PC-9 (cell line): ENCODE measurements around the gene XIRP1. TPM values are rescaled to one million over a fixed set of nuclear protein-coding genes. Genes with fewer than 3 reads are reported as not detected.

Experiments used
- BruUV-seq: library from RNA; stranded (reverse); fragments of 400-500 nt; replicated peaks from 2 replicates; lab custom pipeline; 2021; lab: Mats Ljungman, UMichigan
- CTCF ChIA-PET: fragments of 300-600 bp; sonication (Branson Sonifier 250); formaldehyde crosslinking; loops from one replicate; lab custom pipeline; 2022; ENCODE audit warnings: antibody characterized with exemption; lab: Charles Lee
- POLR2A ChIA-PET: fragments of 300-600 bp; sonication (Branson Sonifier 250); formaldehyde crosslinking; loops from one replicate; lab custom pipeline; 2022; ENCODE audit warnings: antibody characterized with exemption; ENCODE audit not compliant: unreplicated experiment; lab: Charles Lee
- DNase-seq, 2 experiments: peaks; one replicate each; pipeline versions ENCODE4 v3.0.0 to v3.0.0-alpha.2; 2015 to 2022; ENCODE audit warnings: mixed read lengths in 1 of 2
- H2AFZ ChIP-seq: fragments of 200-600 bp; sonication (generic); 2 replicates; pipeline ENCODE4 v1.8.1; 2017; ENCODE audit warnings: antibody characterized with exemption
- H3F3A ChIP-seq: fragments of 200-600 bp; sonication (generic); 2 replicates; pipeline ENCODE4 v1.8.1; 2017; ENCODE audit warnings: antibody characterized with exemption, mild to moderate bottlenecking, low read depth; ENCODE audit not compliant: insufficient read depth
- H3K27ac ChIP-seq: fragments of 200-600 bp; sonication (generic); 2 replicates; pipeline ENCODE4 v1.6.1; 2016; ENCODE audit warnings: mixed run types
- H3K27me3 ChIP-seq: fragments of 200-600 bp; sonication (generic); 2 replicates; pipeline ENCODE4 v1.6.1; 2016; ENCODE audit warnings: low read depth, mixed run types; ENCODE audit not compliant: insufficient read depth
- H3K36me3 ChIP-seq: fragments of 200-600 bp; sonication (generic); 2 replicates; pipeline ENCODE4 v1.6.1; 2016; ENCODE audit warnings: low read depth, mixed run types
- H3K4me1 ChIP-seq: fragments of 200-600 bp; sonication (generic); replicated peaks from 2 replicates; pipeline ENCODE4 v1.6.1; 2016; ENCODE audit warnings: mixed run types; ENCODE audit not compliant: insufficient read depth
- H3K4me2 ChIP-seq: fragments of 200-600 bp; sonication (generic); 2 replicates; pipeline ENCODE4 v1.6.1; 2017; ENCODE audit warnings: mixed run types
- H3K4me3 ChIP-seq: fragments of 200-600 bp; sonication (generic); 2 replicates; pipeline ENCODE4 v1.6.1; 2016; ENCODE audit warnings: mixed run types
- H3K79me2 ChIP-seq: fragments of 200-600 bp; sonication (generic); 2 replicates; pipeline ENCODE4 v1.6.1; 2017; ENCODE audit warnings: low read depth, mixed run types
- H3K9me2 ChIP-seq: fragments of 200-600 bp; sonication (generic); 2 replicates; pipeline ENCODE4 v1.8.1; 2017; ENCODE audit warnings: mild to moderate bottlenecking; ENCODE audit not compliant: insufficient read depth
- H3K9me3 ChIP-seq: fragments of 200-600 bp; sonication (generic); 2 replicates; pipeline ENCODE4 v1.8.1; 2016; ENCODE audit warnings: low read depth; ENCODE audit not compliant: insufficient read depth
- H4K20me1 ChIP-seq: fragments of 200-600 bp; sonication (generic); 2 replicates; pipeline ENCODE4 v1.8.1; 2017; ENCODE audit not compliant: insufficient read depth
- EZH2 ChIP-seq: fragments of 200-600 bp; sonication (generic); IDR thresholded peaks from 2 replicates; pipeline ENCODE4 v1.8.0; 2017; ENCODE audit warnings: antibody characterized with exemption, low read depth
- intact Hi-C: fragments of 100-400 bp; cut with micrococcal nuclease; formaldehyde crosslinking; loops from one replicate; pipeline ENCODE4 v1.10.0; 2022; ENCODE audit not compliant: unreplicated experiment
- total RNA-seq: library from RNA; stranded (reverse); gene quantifications from 2 replicates; pipeline ENCODE4 v1.2.3, GENCODE V29; 2021
- TF ChIP-seq, protein P1 (sequence below): fragments of 200-600 bp; sonication (generic); conservative IDR thresholded peaks from 2 replicates; pipeline ENCODE4 v1.6.1; 2017; ENCODE audit warnings: mixed run types, antibody characterized with exemption, mild to moderate bottlenecking, moderate library complexity

XIRP1 gene
- total RNA-seq, 1 experiment from 2014 or later = not detected

DNA sequence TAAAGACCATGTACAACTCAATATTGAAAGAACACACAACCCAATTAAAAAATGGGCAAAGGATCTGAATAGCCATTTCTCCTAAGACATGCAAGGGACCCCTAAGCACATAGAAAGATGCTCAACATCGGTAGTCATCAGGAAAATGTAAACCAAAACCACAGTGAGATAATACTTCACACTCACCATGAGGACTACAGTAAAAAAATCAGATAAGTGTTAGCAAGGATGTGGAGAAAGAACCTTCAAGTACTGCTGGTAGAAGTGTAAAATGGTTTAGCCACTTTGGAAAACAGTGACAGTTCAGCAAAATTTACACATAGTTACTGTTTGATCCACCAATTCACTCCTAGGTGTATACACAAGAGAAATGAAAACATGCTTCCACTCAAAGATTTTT lies 30.1 kb upstream of the XIRP1 start:
- no peak for DNase-seq
- H3K4me2 ChIP-seq = no peak overlapping the region
- H3K27me3 ChIP-seq = peaks cover 17% of the 10 kb centered on the region
- no peaks in the 10 kb centered on the region for H4K20me1 ChIP-seq
- no peak overlapping the region for H3K27ac ChIP-seq
- H3K4me1 ChIP-seq = no peaks in the 10 kb centered on the region
- H3K36me3 ChIP-seq = no peaks in the 10 kb centered on the region
- ChIA-PET CTCF (no interaction called here), POLR2A (no interaction called here)
- H3K4me3 ChIP-seq = no peak overlapping the region
- no TSS peak for BruUV-seq
- H3K79me2 ChIP-seq = no peaks in the 10 kb centered on the region
- H3K9me3 ChIP-seq = no peaks in the 10 kb centered on the region
- H2AFZ ChIP-seq = no peak overlapping the region
- H3F3A ChIP-seq = no peaks in the 10 kb centered on the region
- intact Hi-C loops = no loop called here
- TF ChIP-seq, protein P1, sequence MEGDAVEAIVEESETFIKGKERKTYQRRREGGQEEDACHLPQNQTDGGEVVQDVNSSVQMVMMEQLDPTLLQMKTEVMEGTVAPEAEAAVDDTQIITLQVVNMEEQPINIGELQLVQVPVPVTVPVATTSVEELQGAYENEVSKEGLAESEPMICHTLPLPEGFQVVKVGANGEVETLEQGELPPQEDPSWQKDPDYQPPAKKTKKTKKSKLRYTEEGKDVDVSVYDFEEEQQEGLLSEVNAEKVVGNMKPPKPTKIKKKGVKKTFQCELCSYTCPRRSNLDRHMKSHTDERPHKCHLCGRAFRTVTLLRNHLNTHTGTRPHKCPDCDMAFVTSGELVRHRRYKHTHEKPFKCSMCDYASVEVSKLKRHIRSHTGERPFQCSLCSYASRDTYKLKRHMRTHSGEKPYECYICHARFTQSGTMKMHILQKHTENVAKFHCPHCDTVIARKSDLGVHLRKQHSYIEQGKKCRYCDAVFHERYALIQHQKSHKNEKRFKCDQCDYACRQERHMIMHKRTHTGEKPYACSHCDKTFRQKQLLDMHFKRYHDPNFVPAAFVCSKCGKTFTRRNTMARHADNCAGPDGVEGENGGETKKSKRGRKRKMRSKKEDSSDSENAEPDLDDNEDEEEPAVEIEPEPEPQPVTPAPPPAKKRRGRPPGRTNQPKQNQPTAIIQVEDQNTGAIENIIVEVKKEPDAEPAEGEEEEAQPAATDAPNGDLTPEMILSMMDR = no peak
- TF ChIP-seq EZH2 = no peak
- no peaks in the 10 kb centered on the region; the same call in 1 of the 2 replicates for H3K9me2 ChIP-seq

DNA sequence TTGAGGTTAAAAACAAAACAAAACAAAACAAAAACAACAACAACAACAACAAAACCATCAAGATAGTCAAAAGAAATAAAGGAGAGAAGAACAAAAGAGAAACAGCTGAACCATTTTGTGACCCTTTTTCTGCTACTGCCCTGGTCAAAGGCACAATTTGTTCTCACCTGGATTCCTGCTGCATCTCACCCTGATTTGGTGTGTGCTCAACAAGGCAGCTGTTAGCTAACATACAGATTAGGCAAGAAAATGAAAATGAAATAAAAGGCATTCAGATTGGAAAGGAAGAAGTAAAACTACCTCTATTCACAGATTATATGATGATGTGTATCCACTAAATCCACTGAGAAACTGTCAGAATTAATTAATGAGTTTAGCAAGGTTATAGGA lies 28.7 kb upstream of the XIRP1 start:
- Histone ChIP-seq H3K4me3 (no peak overlapping the region), H3K9me3 (no peaks in the 10 kb centered on the region), H3F3A (no peaks in the 10 kb centered on the region), H3K36me3 (no peaks in the 10 kb centered on the region), H3K4me2 (no peak overlapping the region), H3K27me3 (peaks cover 17% of the 10 kb centered on the region), H3K27ac (no peak overlapping the region), H3K4me1 (no peaks in the 10 kb centered on the region), H3K79me2 (no peaks in the 10 kb centered on the region), H3K9me2 (no peaks in the 10 kb centered on the region; the same call in 1 of the 2 replicates), H4K20me1 (no peaks in the 10 kb centered on the region), H2AFZ (no peak overlapping the region)
- no peak for TF ChIP-seq EZH2
- TF ChIP-seq, protein P1 = no peak
- intact Hi-C loops = no loop called here
- no TSS peak for BruUV-seq
- DNase-seq = no peak
- POLR2A ChIA-PET = no interaction called here
- CTCF ChIA-PET = no interaction called here

DNA sequence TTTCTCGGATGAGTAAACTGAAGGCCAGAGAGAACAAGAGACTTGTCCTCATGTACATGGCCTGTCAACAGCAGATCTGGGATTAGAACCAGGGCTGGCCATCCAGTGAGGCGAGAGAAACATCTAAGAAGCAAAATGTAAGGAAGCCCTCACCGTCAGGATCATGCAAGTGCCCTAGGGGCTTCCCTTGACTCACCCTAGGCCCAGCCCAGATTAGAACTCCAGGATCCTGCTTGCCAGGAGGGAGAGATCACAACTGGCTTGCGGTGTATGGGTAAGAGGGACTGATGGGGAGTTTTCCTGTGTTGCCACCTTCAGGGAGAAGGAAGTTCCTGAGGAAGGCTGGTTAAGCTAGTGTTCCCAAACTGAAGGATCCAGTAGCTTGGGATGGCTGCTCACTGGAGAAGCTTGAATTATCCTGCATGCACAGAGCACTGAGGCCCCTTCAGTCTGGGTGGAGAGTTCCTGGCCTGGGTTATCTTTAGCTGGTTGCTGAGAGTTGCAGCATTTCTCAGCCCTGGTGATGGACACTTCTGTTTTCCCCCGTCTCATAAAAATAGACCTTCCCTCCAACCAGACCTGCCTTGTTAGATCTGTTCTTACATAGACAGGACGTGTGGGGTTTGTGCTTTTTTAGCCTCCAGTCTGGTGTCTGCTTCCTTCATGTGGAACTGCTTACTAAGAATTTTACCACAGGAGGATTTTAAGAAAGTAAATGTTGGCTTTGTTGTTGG lies 28.2 kb upstream of the XIRP1 start:
- Histone ChIP-seq H3K36me3 (no peaks in the 10 kb centered on the region), H4K20me1 (no peaks in the 10 kb centered on the region), H3K9me3 (no peaks in the 10 kb centered on the region), H3K4me3 (no peak overlapping the region), H3K27ac (no peak overlapping the region), H3K27me3 (peaks cover 12% of the 10 kb centered on the region), H3K9me2 (no peaks in the 10 kb centered on the region; the same call in 1 of the 2 replicates), H3K79me2 (no peaks in the 10 kb centered on the region), H3K4me2 (no peak overlapping the region), H2AFZ (no peak overlapping the region), H3F3A (no peaks in the 10 kb centered on the region), H3K4me1 (no peaks in the 10 kb centered on the region)
- intact Hi-C loops = no loop called here
- no TSS peak for BruUV-seq
- ChIA-PET POLR2A (no interaction called here), CTCF (no interaction called here)
- TF ChIP-seq, protein P1 = no peak
- no peak for TF ChIP-seq EZH2
- no peak for DNase-seq
